ENCODE data around the gene ZNF385B.

The ZNF385B gene

GRCh38 chr2:179854891-179855290 lies 6.5 kb downstream of the ZNF385B start:
- no peak for DNase-seq

- DNase-seq = no peak
These were observed 8.3 kb downstream of the ZNF385B start for GRCh38 chr2:179853108-179853507.

GRCh38 chr2:179850188-179850587 lies 11.2 kb downstream of the ZNF385B start:
- DNase-seq = no peak

GRCh38 chr2:179849719-179850118 lies 11.7 kb downstream of the ZNF385B start:
- no peak for DNase-seq

- no peak for DNase-seq
These were observed 17.9 kb downstream of the ZNF385B start for GRCh38 chr2:179843541-179843940.

- DNase-seq = no peak
These were observed 18.8 kb downstream of the ZNF385B start for GRCh38 chr2:179842498-179843153.

GRCh38 chr2:179840840-179841239 lies 20.6 kb downstream of the ZNF385B start:
- no peak for DNase-seq

GRCh38 chr2:179837408-179837807 lies 24.0 kb downstream of the ZNF385B start:
- no peak for DNase-seq

GRCh38 chr2:179830043-179830787 lies 31.2 kb downstream of the ZNF385B start:
- no peak for DNase-seq

GRCh38 chr2:179826297-179826696 lies 35.1 kb downstream of the ZNF385B start:
- no peak for DNase-seq

GRCh38 chr2:179825494-179825893 lies 35.9 kb downstream of the ZNF385B start:
- DNase-seq = no peak

GRCh38 chr2:179824961-179825360 lies 36.5 kb downstream of the ZNF385B start:
- DNase-seq = no peak

- DNase-seq = no peak
These were observed 38.9 kb downstream of the ZNF385B start for GRCh38 chr2:179822540-179822939.

- DNase-seq = no peak
These were observed 42.9 kb downstream of the ZNF385B start for GRCh38 chr2:179818546-179818945.

- no peak for DNase-seq
These were observed 44.1 kb downstream of the ZNF385B start for GRCh38 chr2:179817181-179817841.

- no peak for DNase-seq
These were observed 47.4 kb downstream of the ZNF385B start for GRCh38 chr2:179814050-179814449.

- DNase-seq = no peak
These were observed 48.9 kb downstream of the ZNF385B start for GRCh38 chr2:179812501-179812900.

GRCh38 chr2:179811042-179811441 lies 50.4 kb downstream of the ZNF385B start:
- no peak for DNase-seq

- DNase-seq = no peak
These were observed 51.8 kb downstream of the ZNF385B start for GRCh38 chr2:179809606-179810005.

- no peak for DNase-seq
These were observed 56.4 kb downstream of the ZNF385B start for GRCh38 chr2:179805001-179805400.

GRCh38 chr2:179804206-179804605 lies 57.2 kb downstream of the ZNF385B start:
- DNase-seq = no peak

GRCh38 chr2:179802051-179802882 lies 59.1 kb downstream of the ZNF385B start:
- DNase-seq = no peak

- no peak for DNase-seq
These were observed 60.6 kb downstream of the ZNF385B start for GRCh38 chr2:179800776-179801175.

All from stimulated activated CD4-positive, alpha-beta T cell treated with anti-CD3 and anti-CD28 coated beads, Interleukin-4, amount 100 ng/mL, for 24 hours (primary cell).